Breast epithelium (tissue), 3 donors: ENCODE measurements around the gene TSR3.

Experiments used
- POLR2A ChIP-seq: fragments of 450-650 bp; IDR thresholded peaks from one replicate; pipeline ENCODE4 v1.6.1; 2016; ENCODE audit warnings: antibody characterized with exemption, mild to moderate bottlenecking, moderate library complexity
- POLR2AphosphoS5 ChIP-seq, 3 donors: sonication (generic); formaldehyde crosslinking; IDR thresholded peaks; one replicate each; pipeline ENCODE4 v1.6.1; 2017; ENCODE audit warnings: antibody characterized with exemption in 3 of 3
- TF ChIP-seq, protein P1 (sequence below), 3 donors: fragments of 450-650 bp; IDR thresholded peaks; one replicate each; pipeline ENCODE4 v1.5.1; 2016 to 2017; ENCODE audit warnings: antibody characterized with exemption in 3 of 3, mild to moderate bottlenecking in 3 of 3, moderate library complexity in 3 of 3

DNA sequence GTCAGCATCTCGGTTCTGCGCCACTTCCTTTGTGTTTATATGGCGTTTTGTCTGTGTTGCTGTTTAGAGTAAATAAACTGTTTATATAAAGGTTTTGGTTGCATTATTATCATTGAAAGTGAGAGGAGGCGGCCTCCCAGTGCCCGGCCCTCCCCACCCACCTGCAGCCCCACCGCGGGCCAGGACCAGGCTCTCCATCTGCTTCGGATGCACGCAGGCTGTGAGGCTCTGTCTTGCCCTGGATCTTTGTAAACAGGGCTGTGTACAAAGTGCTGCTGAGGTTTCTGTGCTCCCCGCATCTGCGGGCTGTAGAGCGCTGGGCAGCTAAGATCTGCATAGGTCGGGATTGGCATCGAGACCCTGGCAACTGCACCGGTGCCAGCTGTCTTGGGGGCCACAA, 26.4 kb downstream of the TSR3 start:
- TF ChIP-seq POLR2AphosphoS5 (IDR thresholded peaks at IDR 0.05) (no peak), POLR2A (no peak)
- TF ChIP-seq, protein P1, sequence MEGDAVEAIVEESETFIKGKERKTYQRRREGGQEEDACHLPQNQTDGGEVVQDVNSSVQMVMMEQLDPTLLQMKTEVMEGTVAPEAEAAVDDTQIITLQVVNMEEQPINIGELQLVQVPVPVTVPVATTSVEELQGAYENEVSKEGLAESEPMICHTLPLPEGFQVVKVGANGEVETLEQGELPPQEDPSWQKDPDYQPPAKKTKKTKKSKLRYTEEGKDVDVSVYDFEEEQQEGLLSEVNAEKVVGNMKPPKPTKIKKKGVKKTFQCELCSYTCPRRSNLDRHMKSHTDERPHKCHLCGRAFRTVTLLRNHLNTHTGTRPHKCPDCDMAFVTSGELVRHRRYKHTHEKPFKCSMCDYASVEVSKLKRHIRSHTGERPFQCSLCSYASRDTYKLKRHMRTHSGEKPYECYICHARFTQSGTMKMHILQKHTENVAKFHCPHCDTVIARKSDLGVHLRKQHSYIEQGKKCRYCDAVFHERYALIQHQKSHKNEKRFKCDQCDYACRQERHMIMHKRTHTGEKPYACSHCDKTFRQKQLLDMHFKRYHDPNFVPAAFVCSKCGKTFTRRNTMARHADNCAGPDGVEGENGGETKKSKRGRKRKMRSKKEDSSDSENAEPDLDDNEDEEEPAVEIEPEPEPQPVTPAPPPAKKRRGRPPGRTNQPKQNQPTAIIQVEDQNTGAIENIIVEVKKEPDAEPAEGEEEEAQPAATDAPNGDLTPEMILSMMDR (IDR thresholded peaks at IDR 0.05) = no peak
